HG03045 (cell line): ENCODE data around the gene ABCA5.

Experiments used
- ATAC-seq: cut with Tn5 transposase; IDR thresholded peaks from one replicate; pipeline ENCODE4 v1.9.1; 2021; ENCODE audit warnings: mild to moderate bottlenecking, moderate library complexity; ENCODE audit not compliant: unreplicated experiment

Gene ABCA5, protein sequence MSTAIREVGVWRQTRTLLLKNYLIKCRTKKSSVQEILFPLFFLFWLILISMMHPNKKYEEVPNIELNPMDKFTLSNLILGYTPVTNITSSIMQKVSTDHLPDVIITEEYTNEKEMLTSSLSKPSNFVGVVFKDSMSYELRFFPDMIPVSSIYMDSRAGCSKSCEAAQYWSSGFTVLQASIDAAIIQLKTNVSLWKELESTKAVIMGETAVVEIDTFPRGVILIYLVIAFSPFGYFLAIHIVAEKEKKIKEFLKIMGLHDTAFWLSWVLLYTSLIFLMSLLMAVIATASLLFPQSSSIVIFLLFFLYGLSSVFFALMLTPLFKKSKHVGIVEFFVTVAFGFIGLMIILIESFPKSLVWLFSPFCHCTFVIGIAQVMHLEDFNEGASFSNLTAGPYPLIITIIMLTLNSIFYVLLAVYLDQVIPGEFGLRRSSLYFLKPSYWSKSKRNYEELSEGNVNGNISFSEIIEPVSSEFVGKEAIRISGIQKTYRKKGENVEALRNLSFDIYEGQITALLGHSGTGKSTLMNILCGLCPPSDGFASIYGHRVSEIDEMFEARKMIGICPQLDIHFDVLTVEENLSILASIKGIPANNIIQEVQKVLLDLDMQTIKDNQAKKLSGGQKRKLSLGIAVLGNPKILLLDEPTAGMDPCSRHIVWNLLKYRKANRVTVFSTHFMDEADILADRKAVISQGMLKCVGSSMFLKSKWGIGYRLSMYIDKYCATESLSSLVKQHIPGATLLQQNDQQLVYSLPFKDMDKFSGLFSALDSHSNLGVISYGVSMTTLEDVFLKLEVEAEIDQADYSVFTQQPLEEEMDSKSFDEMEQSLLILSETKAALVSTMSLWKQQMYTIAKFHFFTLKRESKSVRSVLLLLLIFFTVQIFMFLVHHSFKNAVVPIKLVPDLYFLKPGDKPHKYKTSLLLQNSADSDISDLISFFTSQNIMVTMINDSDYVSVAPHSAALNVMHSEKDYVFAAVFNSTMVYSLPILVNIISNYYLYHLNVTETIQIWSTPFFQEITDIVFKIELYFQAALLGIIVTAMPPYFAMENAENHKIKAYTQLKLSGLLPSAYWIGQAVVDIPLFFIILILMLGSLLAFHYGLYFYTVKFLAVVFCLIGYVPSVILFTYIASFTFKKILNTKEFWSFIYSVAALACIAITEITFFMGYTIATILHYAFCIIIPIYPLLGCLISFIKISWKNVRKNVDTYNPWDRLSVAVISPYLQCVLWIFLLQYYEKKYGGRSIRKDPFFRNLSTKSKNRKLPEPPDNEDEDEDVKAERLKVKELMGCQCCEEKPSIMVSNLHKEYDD (N-terminal part only)

DNA sequence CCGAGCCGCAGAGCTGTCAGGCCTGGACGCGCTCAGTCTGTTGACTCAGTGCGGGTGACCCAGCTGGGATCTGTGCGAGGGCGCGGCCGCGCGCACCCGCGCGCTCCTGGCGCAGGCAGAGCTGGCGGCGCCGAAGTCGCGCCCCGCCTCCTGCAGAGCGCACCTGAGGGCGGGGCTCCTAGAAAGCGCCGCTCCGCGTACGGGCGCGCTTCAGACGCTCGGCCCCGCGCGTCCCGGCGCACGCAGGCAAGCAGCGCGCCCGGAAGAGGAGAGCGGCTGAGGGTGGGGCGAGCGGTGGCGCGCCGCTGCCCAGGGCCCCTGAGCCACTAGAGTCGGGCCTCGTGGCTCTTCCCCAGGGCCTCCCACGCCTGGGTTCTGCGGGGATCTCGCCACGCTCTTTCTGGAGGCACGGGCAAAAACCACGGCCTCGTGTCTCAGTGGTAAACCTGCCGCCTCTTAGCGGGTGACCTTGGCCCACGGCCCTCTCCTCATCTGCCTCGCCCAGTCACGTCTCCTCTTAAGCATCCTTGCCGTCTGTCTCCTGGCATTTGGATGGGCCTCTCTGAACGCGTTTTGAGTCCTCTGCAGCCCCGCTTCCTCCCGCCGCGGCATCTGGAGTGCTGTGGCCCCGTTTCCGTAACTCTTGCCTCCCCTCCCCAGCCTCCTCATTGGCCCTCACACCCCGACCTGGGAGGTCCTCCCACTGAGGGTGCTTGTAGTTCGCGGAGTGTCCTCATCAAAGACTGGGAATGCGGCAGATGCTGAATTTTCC is at the start of gene ABCA5:
Gene ABCA5 (minus strand): TSS at position 74 of the 772 bp plus-strand sequence. CDS start 12,718 bp downstream, outside the sequence.
- peak; percentile 95 for ATAC-seq

DNA sequence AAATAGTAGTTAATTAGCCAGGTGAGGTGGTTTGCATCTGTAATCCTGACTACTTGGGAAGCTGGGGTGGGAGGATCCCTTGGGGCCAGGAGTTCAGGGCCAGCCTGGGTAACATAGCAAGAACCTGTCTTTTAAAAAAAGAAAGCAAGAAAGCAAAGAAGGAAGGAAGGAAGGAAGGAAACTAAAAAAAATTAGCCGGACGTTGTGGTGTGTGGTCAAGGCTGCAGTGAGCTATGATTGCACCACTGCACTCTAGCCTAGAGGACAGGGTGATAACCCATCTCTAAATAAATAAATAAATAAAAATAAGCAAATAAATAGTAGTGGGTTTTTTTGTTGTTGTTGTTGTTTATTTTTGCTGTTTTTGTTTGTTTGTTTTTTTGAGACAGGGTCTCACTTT is 48.3 kb upstream of the ABCA5 start:
- no peak for ATAC-seq

- no peak for ATAC-seq
These were observed 46.1 kb upstream of the ABCA5 start for GRCh38 chr17:69373069-69373468.

GRCh38 chr17:69367298-69367697 is 40.4 kb upstream of the ABCA5 start:
- ATAC-seq, result no peak

DNA sequence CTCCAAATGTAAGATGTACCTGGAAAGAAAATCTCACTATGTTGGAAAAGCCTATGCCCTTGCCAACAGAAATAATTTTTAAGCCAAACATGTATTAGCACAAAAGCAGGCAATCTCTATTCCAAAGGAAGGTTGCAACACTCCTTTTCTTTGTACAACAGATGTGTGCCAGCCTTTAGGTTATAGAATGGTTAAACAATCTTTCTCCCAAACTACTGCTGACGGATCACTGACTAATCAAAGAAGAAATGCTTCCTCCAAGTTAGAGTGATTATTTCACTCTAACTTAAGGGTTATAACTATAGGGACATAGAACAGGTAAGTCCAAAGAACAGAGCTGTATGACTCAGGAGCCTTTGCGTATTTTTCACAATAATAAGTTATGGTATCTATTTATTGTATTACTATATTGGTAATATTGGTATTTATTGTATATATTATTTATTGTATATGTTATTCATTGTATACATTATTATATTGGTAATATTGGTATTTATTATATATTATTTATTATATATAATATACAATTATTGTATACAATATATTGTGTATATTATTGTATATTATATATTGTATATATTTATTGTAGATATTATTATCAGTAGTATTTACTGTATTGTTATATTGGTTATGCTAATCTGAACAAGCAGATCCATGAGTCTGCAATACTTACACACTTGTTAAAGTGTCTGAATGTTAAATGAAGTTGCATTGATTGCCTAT is 36.7 kb upstream of the ABCA5 start:
- no peak for ATAC-seq

DNA sequence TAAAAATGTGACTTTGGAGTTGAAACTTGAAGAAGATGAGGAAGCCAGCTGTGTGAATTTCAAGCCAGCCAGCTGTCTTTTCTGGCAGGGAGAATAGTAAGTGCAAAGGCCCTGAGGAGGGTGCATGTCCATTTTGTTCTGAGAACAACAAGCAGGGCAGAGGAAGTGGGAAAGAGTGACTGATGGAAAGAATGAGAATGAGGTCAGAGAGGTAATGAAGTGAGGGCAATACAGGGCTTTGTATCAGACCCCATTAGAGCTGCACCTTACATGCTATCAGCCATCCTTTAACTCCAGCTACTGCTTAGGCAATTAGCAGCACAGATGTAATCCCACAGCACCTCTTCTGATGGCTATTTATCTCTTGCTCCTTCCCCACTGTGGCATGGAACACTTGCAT is 34.2 kb upstream of the ABCA5 start:
- ATAC-seq, result no peak

GRCh38 chr17:69358688-69359596 is 32.0 kb upstream of the ABCA5 start:
- ATAC-seq, result no peak

- no peak for ATAC-seq
These were observed 30.8 kb upstream of the ABCA5 start for GRCh38 chr17:69357701-69358100.

DNA sequence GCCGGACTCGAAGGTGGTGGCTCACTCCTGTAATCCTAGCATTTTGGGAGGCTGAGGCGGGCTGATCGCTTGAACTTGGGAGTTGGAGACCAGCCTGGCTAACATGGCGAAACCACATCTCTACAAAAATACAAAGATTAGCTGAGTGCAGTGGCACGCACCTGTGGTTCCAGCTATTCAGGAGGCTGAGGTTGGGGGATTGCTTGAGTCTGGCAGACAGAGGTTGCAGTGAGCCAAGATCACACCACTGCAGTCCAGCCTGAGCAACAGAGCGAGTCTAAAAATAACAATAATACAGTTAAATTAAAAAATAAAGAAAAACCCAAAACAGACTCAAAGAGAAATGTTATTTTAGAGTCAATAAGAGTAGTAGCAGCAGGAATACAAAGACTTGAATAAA is 29.7 kb upstream of the ABCA5 start:
- no peak for ATAC-seq

DNA sequence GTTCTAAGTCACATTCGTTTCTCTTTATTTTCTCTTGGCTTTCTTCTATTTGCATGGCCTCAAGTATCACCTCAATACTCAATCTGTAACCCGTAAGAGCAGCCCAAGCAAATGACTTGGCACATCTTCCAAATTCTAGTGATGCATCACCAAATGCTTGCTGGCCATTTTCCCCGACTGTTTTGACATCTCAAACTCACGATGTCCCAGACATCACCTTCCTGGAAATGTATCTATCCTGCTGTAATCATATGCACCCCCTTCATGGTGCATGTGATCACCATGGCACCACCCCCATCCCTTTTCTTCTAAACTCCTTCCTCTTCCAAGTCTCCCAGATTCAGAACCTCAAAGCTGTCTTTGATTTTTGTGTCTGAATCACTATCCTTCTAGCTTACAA is 24.0 kb upstream of the ABCA5 start:
- no peak for ATAC-seq

- no peak for ATAC-seq
These were observed 21.5 kb upstream of the ABCA5 start for GRCh38 chr17:69348429-69348828.

DNA sequence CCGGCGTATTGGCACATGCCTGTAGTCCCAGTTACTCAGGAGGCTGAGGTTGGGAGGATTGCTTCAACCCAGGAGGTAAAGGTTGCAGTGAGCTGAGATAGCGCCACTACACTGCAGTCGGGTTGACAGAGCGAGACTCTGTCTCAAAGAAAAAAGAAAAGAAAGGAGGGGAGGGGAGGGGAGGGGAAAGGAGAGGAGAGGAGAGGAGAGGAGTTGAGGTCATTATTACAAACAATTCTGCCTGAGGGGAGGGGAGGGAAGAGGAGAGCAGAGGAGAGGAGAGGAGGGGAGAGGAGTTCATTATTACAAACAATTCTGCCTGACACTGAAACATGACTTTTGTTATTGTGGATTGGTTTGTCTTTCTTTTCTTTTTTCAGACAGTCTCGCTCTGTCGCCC is 19.8 kb upstream of the ABCA5 start:
- no peak for ATAC-seq

- ATAC-seq, result no peak
These were observed 18.0 kb upstream of the ABCA5 start for GRCh38 chr17:69344939-69345338.

GRCh38 chr17:69342896-69343644 is 16.1 kb upstream of the ABCA5 start:
- ATAC-seq, result no peak

DNA sequence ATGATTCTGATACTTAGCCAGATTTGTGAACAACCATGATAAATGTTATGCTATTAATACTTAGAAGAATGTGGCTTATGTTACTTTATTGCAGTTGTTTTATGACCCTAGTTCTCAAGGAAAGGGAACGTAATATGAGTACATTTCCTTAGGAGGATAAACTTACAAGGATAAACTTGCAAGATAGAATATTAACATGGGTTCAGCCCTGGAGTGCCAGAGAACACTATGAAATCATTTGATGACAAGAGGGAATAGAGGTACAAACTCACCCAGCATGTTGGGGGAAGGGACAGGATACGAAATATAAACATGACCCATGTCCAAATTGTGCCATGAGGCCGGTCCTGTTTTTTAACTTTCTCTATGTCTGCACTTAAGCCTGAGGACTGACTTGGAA is 13.0 kb upstream of the ABCA5 start:
- ATAC-seq, result no peak

DNA sequence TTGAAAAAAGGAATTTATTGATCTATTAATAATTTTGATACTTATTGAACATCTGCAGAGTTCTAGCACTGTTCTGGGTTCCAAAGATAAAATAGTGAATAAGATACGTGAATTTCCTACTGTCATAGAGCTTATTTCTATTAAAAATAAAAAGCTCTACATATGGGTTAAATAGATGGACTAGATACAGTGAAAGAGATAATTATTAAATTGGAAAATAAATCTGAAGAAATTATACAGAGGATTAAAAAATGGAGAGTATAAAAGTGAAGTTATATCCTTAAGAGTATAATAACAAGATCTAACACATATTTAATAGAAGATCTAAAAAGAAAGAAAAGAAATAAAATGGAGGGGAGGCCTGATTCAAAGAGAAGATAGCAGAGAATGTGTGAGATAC is 10.1 kb upstream of the ABCA5 start:
- no peak for ATAC-seq

DNA sequence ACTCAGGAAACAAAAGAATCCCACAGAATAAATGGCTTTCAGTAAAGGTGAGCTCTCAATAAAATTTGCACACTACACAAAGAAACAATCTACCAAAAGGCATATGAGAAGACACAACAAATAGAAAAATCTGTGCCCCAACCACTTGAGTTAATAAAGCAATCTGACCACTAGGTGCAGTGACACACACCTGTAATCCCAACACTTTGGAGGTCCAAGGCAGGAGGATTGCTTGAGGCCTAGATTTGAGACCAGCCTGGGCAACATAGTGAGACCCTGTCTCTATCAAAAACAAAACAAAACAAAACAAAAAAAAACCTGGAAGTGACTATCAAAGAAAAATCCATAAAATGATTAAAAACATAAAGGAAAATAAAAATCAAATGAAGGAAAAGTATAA is 9.6 kb upstream of the ABCA5 start:
- ATAC-seq, result no peak

DNA sequence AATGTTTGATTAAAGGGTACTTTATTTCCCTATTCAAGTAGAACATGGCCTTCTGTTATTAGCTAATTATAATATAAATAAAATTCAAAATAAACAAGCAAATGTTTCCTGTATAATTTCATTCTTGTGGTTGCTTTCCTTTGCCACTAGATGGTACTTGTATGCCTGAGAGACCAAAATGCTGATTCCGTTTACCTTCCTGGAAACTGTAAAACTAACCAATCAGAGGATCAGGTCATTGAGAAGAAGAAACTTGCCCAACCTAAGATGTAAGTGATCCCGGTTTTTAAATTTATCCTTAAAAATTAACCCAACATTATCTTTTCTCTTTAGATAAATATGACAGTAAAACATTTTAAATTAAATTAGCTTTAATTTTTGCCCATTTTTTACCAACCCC is 8.1 kb upstream of the ABCA5 start:
- no peak for ATAC-seq
